Measurements from ENCODE around the gene HOXC6. TPM values are rescaled to one million over a fixed set of nuclear protein-coding genes. Genes with fewer than 3 reads are reported as not detected.

Gene HOXC6
- total and polyA plus RNA-seq, 2 of the 13 experiments (the other 11 are each of a cell fraction or from before 2014, with no cell fraction given) = not detected

DNA sequence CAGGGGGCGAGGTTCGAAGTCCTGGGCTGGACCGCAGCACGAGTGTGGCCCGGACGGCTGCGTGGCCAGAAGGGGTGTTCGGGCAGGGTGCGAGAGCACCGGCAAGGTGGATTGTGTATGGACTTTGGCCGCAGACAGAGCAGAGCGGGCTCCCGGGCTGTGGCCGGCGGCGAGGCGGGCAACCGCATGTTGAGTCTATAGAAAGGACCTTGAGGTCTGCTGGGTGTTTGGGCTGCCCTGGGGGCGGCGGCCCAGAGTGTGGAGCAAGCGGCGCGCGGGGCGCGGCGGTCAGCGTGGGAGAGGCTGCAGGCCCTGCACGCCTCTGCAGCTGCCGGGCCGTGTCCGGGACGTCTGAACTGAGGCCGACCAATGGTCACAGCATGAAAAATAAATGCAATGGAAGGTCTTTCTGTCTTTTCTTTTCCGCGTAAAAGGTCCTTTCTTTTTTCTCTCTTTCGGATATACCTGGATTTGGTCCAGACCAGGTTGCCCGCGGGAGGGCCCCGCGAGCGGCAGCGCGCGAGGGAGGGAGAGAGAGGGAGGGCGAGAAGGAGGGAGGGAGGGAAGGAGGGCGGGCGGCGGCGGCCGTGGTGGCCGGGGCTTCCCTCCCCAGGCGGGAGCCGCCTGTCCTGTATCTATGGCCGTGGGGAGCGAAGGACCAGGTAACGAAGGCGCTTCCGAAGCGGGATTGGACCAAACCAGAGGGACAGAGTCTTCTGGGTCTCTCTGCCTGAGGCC lies 33.8 kb upstream of the HOXC6 start (continued):
- TF ChIP-seq SMYD3 (CRISPR knock-in tag; IDR thresholded peaks at IDR 0.05) = no peak
- no peak for TF ChIP-seq CCDC6 (CRISPR knock-in tag; IDR thresholded peaks at IDR 0.05)
- TF ChIP-seq FOXA3 (CRISPR knock-in tag; IDR thresholded peaks at IDR 0.05) = 0 out of 2 replicates have a peak, but pooled peaks have one; percentile 13
- TF ChIP-seq ZNF292 (CRISPR knock-in tag; IDR thresholded peaks at IDR 0.05; ENCODE audit: borderline replicate concordance, low read depth) = no peak
- TF ChIP-seq ZKSCAN8 (CRISPR knock-in tag; IDR thresholded peaks at IDR 0.05; ENCODE audit: borderline replicate concordance) = no peak
- TF ChIP-seq, protein P1, sequence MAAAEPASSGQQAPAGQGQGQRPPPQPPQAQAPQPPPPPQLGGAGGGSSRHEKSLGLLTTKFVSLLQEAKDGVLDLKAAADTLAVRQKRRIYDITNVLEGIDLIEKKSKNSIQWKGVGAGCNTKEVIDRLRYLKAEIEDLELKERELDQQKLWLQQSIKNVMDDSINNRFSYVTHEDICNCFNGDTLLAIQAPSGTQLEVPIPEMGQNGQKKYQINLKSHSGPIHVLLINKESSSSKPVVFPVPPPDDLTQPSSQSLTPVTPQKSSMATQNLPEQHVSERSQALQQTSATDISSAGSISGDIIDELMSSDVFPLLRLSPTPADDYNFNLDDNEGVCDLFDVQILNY (CRISPR knock-in tag; conservative IDR thresholded peaks at IDR 0.05) = no peak
- no peak for TF ChIP-seq WIZ (CRISPR knock-in tag; IDR thresholded peaks at IDR 0.05)
- TF ChIP-seq BATF2 (CRISPR knock-in tag; IDR thresholded peaks at IDR 0.05) = no peak
- TF ChIP-seq ZNF432 (CRISPR knock-in tag; IDR thresholded peaks at IDR 0.05; ENCODE audit: borderline replicate concordance) = no peak
- TF ChIP-seq HNRNPK (IDR thresholded peaks at IDR 0.05; ENCODE audit: low read depth, low read length, poor library complexity, severe bottlenecking) = peak; percentile 11
- TF ChIP-seq, protein P2, sequence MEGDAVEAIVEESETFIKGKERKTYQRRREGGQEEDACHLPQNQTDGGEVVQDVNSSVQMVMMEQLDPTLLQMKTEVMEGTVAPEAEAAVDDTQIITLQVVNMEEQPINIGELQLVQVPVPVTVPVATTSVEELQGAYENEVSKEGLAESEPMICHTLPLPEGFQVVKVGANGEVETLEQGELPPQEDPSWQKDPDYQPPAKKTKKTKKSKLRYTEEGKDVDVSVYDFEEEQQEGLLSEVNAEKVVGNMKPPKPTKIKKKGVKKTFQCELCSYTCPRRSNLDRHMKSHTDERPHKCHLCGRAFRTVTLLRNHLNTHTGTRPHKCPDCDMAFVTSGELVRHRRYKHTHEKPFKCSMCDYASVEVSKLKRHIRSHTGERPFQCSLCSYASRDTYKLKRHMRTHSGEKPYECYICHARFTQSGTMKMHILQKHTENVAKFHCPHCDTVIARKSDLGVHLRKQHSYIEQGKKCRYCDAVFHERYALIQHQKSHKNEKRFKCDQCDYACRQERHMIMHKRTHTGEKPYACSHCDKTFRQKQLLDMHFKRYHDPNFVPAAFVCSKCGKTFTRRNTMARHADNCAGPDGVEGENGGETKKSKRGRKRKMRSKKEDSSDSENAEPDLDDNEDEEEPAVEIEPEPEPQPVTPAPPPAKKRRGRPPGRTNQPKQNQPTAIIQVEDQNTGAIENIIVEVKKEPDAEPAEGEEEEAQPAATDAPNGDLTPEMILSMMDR (CRISPR knock-in tag; IDR thresholded peaks at IDR 0.05) = peak; percentile 21; the same call in 1 of the 2 replicates
- no peak for TF ChIP-seq SMC3 (IDR thresholded peaks at IDR 0.05; ENCODE audit: low read length)
- TF ChIP-seq, protein P3, sequence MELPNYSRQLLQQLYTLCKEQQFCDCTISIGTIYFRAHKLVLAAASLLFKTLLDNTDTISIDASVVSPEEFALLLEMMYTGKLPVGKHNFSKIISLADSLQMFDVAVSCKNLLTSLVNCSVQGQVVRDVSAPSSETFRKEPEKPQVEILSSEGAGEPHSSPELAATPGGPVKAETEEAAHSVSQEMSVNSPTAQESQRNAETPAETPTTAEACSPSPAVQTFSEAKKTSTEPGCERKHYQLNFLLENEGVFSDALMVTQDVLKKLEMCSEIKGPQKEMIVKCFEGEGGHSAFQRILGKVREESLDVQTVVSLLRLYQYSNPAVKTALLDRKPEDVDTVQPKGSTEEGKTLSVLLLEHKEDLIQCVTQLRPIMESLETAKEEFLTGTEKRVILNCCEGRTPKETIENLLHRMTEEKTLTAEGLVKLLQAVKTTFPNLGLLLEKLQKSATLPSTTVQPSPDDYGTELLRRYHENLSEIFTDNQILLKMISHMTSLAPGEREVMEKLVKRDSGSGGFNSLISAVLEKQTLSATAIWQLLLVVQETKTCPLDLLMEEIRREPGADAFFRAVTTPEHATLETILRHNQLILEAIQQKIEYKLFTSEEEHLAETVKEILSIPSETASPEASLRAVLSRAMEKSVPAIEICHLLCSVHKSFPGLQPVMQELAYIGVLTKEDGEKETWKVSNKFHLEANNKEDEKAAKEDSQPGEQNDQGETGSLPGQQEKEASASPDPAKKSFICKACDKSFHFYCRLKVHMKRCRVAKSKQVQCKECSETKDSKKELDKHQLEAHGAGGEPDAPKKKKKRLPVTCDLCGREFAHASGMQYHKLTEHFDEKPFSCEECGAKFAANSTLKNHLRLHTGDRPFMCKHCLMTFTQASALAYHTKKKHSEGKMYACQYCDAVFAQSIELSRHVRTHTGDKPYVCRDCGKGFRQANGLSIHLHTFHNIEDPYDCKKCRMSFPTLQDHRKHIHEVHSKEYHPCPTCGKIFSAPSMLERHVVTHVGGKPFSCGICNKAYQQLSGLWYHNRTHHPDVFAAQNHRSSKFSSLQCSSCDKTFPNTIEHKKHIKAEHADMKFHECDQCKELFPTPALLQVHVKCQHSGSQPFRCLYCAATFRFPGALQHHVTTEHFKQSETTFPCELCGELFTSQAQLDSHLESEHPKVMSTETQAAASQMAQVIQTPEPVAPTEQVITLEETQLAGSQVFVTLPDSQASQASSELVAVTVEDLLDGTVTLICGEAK (IDR thresholded peaks at IDR 0.05) = no peak
- TF ChIP-seq, protein P3 (CRISPR knock-in tag; IDR thresholded peaks at IDR 0.05) = 0 out of 2 replicates have a peak, but pooled peaks have one; percentile 15
- no peak for TF ChIP-seq ZNF235 (CRISPR knock-in tag; IDR thresholded peaks at IDR 0.05; ENCODE audit: borderline replicate concordance)

Data from HepG2 (cell line).